GM15510 (cell line): ENCODE results near the gene RNF152.

Source experiments
- POLR2A ChIP-seq: IDR thresholded peaks from 3 replicates; pipeline ENCODE4 v1.6.1; 2011; ENCODE audit warnings: borderline replicate concordance; ENCODE audit not compliant: insufficient read length; ENCODE audit errors: extremely low read depth

The RNF152 gene

GRCh38 chr18:61892683-61893308 is at the start of gene RNF152:
Gene RNF152, minus strand, starts transcription at chr18:61893007. Its CDS starts 76,544 bp downstream, at chr18:61816463.
- no peak for TF ChIP-seq POLR2A

GRCh38 chr18:61941948-61942471 is 49.2 kb upstream of the RNF152 start:
- TF ChIP-seq POLR2A: no peak

- TF ChIP-seq POLR2A: no peak
Measured at GRCh38 chr18:61939046-61939674, 46.4 kb upstream of the RNF152 start.

GRCh38 chr18:61935362-61935761 is 42.6 kb upstream of the RNF152 start:
- no peak for TF ChIP-seq POLR2A

GRCh38 chr18:61931654-61932379 is 39.0 kb upstream of the RNF152 start:
- no peak for TF ChIP-seq POLR2A

- no peak for TF ChIP-seq POLR2A
Measured at GRCh38 chr18:61929881-61930640, 37.3 kb upstream of the RNF152 start.

- no peak for TF ChIP-seq POLR2A
Measured at GRCh38 chr18:61926532-61926931, 33.7 kb upstream of the RNF152 start.

- TF ChIP-seq POLR2A: no peak
Measured at GRCh38 chr18:61924550-61924949, 31.7 kb upstream of the RNF152 start.

- no peak for TF ChIP-seq POLR2A
Measured at GRCh38 chr18:61922435-61922834, 29.6 kb upstream of the RNF152 start.

GRCh38 chr18:61921621-61922235 is 28.9 kb upstream of the RNF152 start:
- no peak for TF ChIP-seq POLR2A

GRCh38 chr18:61917818-61918217 is 25.0 kb upstream of the RNF152 start:
- TF ChIP-seq POLR2A: no peak

GRCh38 chr18:61912476-61912875 is 19.7 kb upstream of the RNF152 start:
- TF ChIP-seq POLR2A: no peak

GRCh38 chr18:61910101-61910500 is 17.3 kb upstream of the RNF152 start:
- TF ChIP-seq POLR2A: no peak

- TF ChIP-seq POLR2A: no peak
Measured at GRCh38 chr18:61908661-61909060, 15.9 kb upstream of the RNF152 start.
